Activated T-cell treated with anti-CD3 and anti-CD28 coated beads for 48 hours (primary cell): Measurements from ENCODE around the gene CDH2.

Experiments
- DNase-seq: peaks from one replicate; pipeline ENCODE4 v3.0.0-alpha.2; 2020; ENCODE audit warnings: low read depth

Gene CDH2

GRCh38 chr18:27994571-27994970 lies 182.4 kb downstream of the CDH2 start:
- DNase-seq, result no peak

GRCh38 chr18:27991391-27991790 lies 185.5 kb downstream of the CDH2 start:
- no peak for DNase-seq

GRCh38 chr18:27985832-27986231 lies 191.1 kb downstream of the CDH2 start:
- DNase-seq, result no peak

GRCh38 chr18:27983780-27984179 lies 193.2 kb downstream of the CDH2 start:
- DNase-seq, result no peak

- no peak for DNase-seq
These were observed 200.0 kb downstream of the CDH2 start for GRCh38 chr18:27976806-27977408.

GRCh38 chr18:27970321-27970720 lies 206.6 kb downstream of the CDH2 start:
- DNase-seq, result no peak

- DNase-seq, result no peak
These were observed 207.7 kb downstream of the CDH2 start for GRCh38 chr18:27969206-27969605.

GRCh38 chr18:27967913-27968824 lies 208.8 kb downstream of the CDH2 start:
- DNase-seq, result no peak

- DNase-seq, result no peak
These were observed 210.0 kb downstream of the CDH2 start for GRCh38 chr18:27966881-27967280.

- DNase-seq, result no peak
These were observed 212.1 kb downstream of the CDH2 start for GRCh38 chr18:27964811-27965210.

- no peak for DNase-seq
These were observed 217.8 kb downstream of the CDH2 start for GRCh38 chr18:27959101-27959500.

- DNase-seq, result no peak
These were observed 220.8 kb downstream of the CDH2 start for GRCh38 chr18:27956001-27956640.

- DNase-seq, result no peak
These were observed 222.7 kb downstream of the CDH2 start for GRCh38 chr18:27954226-27954625.

GRCh38 chr18:27952741-27953140 lies 224.2 kb downstream of the CDH2 start:
- DNase-seq, result no peak

- no peak for DNase-seq
These were observed 226.2 kb downstream of the CDH2 start for GRCh38 chr18:27950648-27951228.

- no peak for DNase-seq
These were observed 227.9 kb downstream of the CDH2 start for GRCh38 chr18:27948986-27949385.

- DNase-seq, result no peak
These were observed 234.2 kb downstream of the CDH2 start for GRCh38 chr18:27942706-27943105.

GRCh38 chr18:27931535-27931934 lies 245.4 kb downstream of the CDH2 start:
- no peak for DNase-seq

GRCh38 chr18:27922780-27923179 lies 254.2 kb downstream of the CDH2 start:
- no peak for DNase-seq

- no peak for DNase-seq
These were observed 254.8 kb downstream of the CDH2 start for GRCh38 chr18:27921904-27922751.

GRCh38 chr18:27921392-27921791 lies 255.5 kb downstream of the CDH2 start:
- no peak for DNase-seq

GRCh38 chr18:27920836-27921235 lies 256.1 kb downstream of the CDH2 start:
- no peak for DNase-seq
